ENCODE measurements around the gene TAS2R4. TPM values are rescaled to one million over a fixed set of nuclear protein-coding genes. Genes with fewer than 3 reads are reported as not detected.
"Not testable (repeated sequence)": the region's sequence is repeated elsewhere in the genome, so short reads cannot be mapped to it uniquely, and the experiment has no call there.

TAS2R4 gene
- total RNA-seq, 1 experiment from 2014 or later, result 0.56 TPM

DNA sequence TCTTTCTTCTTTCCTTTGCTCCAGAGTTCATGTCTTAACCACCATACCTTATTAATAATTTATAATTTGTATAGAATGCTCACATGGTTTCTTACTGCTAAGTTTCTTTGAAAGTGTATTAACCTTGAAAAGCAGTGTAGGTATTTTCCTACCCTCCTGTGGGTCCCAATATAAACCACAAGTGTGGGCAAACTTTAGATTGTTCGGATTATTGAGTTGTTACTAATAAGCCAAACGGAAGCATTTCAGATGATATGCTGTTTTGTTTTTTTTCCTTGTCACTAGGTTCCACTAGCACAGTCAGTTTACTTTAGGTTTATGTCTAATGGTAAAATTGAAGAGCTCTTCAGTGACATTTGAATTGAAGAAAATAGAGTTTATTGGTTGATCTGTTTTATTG is 28.1 kb upstream of the TAS2R4 start:
- TF ChIP-seq EZH2 (IDR thresholded peaks at IDR 0.05; ENCODE audit: borderline replicate concordance, low read depth, low read length, poor library complexity, severe bottlenecking), result no peak
- TF ChIP-seq, protein P1, sequence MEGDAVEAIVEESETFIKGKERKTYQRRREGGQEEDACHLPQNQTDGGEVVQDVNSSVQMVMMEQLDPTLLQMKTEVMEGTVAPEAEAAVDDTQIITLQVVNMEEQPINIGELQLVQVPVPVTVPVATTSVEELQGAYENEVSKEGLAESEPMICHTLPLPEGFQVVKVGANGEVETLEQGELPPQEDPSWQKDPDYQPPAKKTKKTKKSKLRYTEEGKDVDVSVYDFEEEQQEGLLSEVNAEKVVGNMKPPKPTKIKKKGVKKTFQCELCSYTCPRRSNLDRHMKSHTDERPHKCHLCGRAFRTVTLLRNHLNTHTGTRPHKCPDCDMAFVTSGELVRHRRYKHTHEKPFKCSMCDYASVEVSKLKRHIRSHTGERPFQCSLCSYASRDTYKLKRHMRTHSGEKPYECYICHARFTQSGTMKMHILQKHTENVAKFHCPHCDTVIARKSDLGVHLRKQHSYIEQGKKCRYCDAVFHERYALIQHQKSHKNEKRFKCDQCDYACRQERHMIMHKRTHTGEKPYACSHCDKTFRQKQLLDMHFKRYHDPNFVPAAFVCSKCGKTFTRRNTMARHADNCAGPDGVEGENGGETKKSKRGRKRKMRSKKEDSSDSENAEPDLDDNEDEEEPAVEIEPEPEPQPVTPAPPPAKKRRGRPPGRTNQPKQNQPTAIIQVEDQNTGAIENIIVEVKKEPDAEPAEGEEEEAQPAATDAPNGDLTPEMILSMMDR (conservative IDR thresholded peaks at IDR 0.05; ENCODE audit: low read depth, low read length), result no peak
- Histone ChIP-seq H3K27ac (ENCODE audit: low read depth, low read length, poor library complexity, severe bottlenecking) (no peak overlapping the region), H3K4me3 (ENCODE audit: low read depth, low read length, poor library complexity, severe bottlenecking) (no peak overlapping the region), H3K4me1 (ENCODE audit: insufficient read depth, low read length, poor library complexity, severe bottlenecking) (no peaks in the 10 kb centered on the region), H3K9me3 (ENCODE audit: low read depth, low read length, poor library complexity, severe bottlenecking) (peaks cover 12% of the 10 kb centered on the region), H3K27me3 (replicated peaks; ENCODE audit: insufficient read depth, low read depth, low read length, poor library complexity) (no peaks in the 10 kb centered on the region), H3K36me3 (ENCODE audit: insufficient read depth, low read length, poor library complexity, severe bottlenecking) (peaks cover 92% of the 10 kb centered on the region)
- ChIA-PET POLR2A (ENCODE audit: low non-redundant PET) (no interaction called here), CTCF (no interaction called here)
- BruUV-seq (replicated peaks), result no TSS peak
- intact Hi-C loops (cut with micrococcal nuclease; ENCODE audit: unreplicated experiment), result no loop called here
- no peak for DNase-seq (ENCODE audit: low spot score)

DNA sequence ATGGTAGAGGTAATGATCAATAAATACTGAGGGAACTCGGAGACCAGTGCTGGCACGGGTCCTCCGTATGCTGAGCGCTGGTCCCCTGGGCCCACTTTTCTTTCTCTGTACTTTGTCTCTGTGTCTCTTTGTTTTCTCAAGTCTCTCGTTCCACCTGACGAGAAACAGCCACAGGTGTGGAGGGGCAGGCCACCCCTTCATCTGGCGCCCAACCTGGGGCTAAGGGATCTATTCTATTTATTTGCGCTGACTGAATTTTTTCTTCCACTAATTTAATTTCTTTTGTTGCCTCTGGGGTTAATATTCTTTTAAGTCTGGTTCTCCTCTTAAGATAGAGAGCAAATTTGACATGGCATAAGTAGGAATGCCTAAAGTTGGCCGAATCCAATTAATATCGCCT is 24.6 kb upstream of the TAS2R4 start:
- H3K27me3 ChIP-seq (replicated peaks; ENCODE audit: insufficient read depth, low read depth, low read length, poor library complexity); BruUV-seq (replicated peaks); H3K27ac ChIP-seq (ENCODE audit: low read depth, low read length, poor library complexity, severe bottlenecking); H3K4me1 ChIP-seq (ENCODE audit: insufficient read depth, low read length, poor library complexity, severe bottlenecking); H3K4me3 ChIP-seq (ENCODE audit: low read depth, low read length, poor library complexity, severe bottlenecking); intact Hi-C loops (cut with micrococcal nuclease; ENCODE audit: unreplicated experiment); CTCF ChIA-PET; POLR2A ChIA-PET (ENCODE audit: low non-redundant PET): not testable (repeated sequence)
- H3K36me3 ChIP-seq (ENCODE audit: insufficient read depth, low read length, poor library complexity, severe bottlenecking), result peaks cover 68% of the 10 kb centered on the region
- peak; percentile 1 for DNase-seq (ENCODE audit: low spot score)
- H3K9me3 ChIP-seq (ENCODE audit: low read depth, low read length, poor library complexity, severe bottlenecking), result peaks cover 12% of the 10 kb centered on the region

DNA sequence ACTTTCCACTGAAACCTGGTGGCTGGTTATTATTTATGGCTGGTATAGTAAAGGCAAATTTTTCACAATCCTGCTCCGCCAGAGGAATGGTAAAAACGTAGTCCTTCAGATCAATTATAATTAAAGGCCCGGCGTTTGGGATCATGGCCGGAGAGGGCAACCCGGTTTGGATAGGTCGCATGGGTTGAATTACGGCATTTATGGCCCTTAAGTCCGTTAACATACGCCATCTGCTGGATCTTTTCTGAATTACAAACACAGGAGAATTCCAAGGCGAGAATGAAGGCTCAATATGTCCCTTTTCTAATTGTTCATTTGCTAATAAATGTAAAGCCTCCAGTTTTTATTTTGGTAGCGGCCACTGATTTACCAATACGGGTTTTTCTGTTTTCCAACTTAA is 23.8 kb upstream of the TAS2R4 start:
- Histone ChIP-seq H3K9me3 (ENCODE audit: low read depth, low read length, poor library complexity, severe bottlenecking) (peaks cover 12% of the 10 kb centered on the region), H3K27ac (ENCODE audit: low read depth, low read length, poor library complexity, severe bottlenecking) (no peak overlapping the region), H3K36me3 (ENCODE audit: insufficient read depth, low read length, poor library complexity, severe bottlenecking) (peaks cover 65% of the 10 kb centered on the region), H3K4me1 (ENCODE audit: insufficient read depth, low read length, poor library complexity, severe bottlenecking) (no peaks in the 10 kb centered on the region), H3K4me3 (ENCODE audit: low read depth, low read length, poor library complexity, severe bottlenecking) (no peak overlapping the region), H3K27me3 (replicated peaks; ENCODE audit: insufficient read depth, low read depth, low read length, poor library complexity) (no peaks in the 10 kb centered on the region)
- intact Hi-C loops (cut with micrococcal nuclease; ENCODE audit: unreplicated experiment), result no loop called here
- ChIA-PET POLR2A (ENCODE audit: low non-redundant PET) (no interaction called here), CTCF (no interaction called here)
- no peak for TF ChIP-seq EZH2 (IDR thresholded peaks at IDR 0.05; ENCODE audit: borderline replicate concordance, low read depth, low read length, poor library complexity, severe bottlenecking)
- TF ChIP-seq, protein P1 (conservative IDR thresholded peaks at IDR 0.05; ENCODE audit: low read depth, low read length), result peak; percentile 48
- DNase-seq (ENCODE audit: low spot score), result peak; percentile 39
- no TSS peak for BruUV-seq (replicated peaks)

DNA sequence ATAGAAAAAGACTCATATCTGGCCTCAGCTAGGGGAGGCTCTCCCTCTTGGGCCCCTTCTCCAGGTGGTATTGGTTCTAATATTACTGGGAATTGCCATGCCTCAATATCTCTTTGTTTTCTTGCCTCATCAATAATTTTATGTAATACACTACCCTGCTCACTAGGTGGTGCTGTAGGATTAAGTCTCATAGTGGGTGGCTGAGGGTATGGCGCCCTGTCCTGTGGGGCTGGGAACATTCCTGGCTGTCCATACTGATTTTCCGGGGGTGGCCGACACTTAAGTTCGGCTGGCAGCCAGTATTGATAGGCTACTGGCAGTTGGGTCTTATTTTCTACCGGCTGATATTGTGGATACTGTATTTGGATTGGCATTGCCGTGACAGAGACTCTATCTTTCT is 21.5 kb upstream of the TAS2R4 start:
- H3K4me3 ChIP-seq (ENCODE audit: low read depth, low read length, poor library complexity, severe bottlenecking), result no peak overlapping the region
- no TSS peak for BruUV-seq (replicated peaks)
- ChIA-PET CTCF (no interaction called here), POLR2A (ENCODE audit: low non-redundant PET) (no interaction called here)
- DNase-seq (ENCODE audit: low spot score), result peak; percentile 64
- no peaks in the 10 kb centered on the region for H3K4me1 ChIP-seq (ENCODE audit: insufficient read depth, low read length, poor library complexity, severe bottlenecking)
- no peak overlapping the region for H3K27ac ChIP-seq (ENCODE audit: low read depth, low read length, poor library complexity, severe bottlenecking)
- TF ChIP-seq, protein P1 (conservative IDR thresholded peaks at IDR 0.05; ENCODE audit: low read depth, low read length), result peak; percentile 64
- no peak for TF ChIP-seq EZH2 (IDR thresholded peaks at IDR 0.05; ENCODE audit: borderline replicate concordance, low read depth, low read length, poor library complexity, severe bottlenecking)
- intact Hi-C loops (cut with micrococcal nuclease; ENCODE audit: unreplicated experiment), result no loop called here
- peaks cover 12% of the 10 kb centered on the region for H3K9me3 ChIP-seq (ENCODE audit: low read depth, low read length, poor library complexity, severe bottlenecking)
- H3K27me3 ChIP-seq (replicated peaks; ENCODE audit: insufficient read depth, low read depth, low read length, poor library complexity), result no peaks in the 10 kb centered on the region
- H3K36me3 ChIP-seq (ENCODE audit: insufficient read depth, low read length, poor library complexity, severe bottlenecking), result peaks cover 45% of the 10 kb centered on the region
